K562 (cell line): ENCODE measurements around the gene OPRL1. TPM values are rescaled to one million over a fixed set of nuclear protein-coding genes. Genes with fewer than 3 reads are reported as not detected.

Experiments used
- ATAC-seq: fragments of 200-7000 bp; cut with Tn5 transposase; 3 replicates; pipeline ENCODE4 v1.9.1; 2020; ENCODE audit warnings: moderate library complexity
- BruUV-seq: library from RNA; stranded (reverse); fragments of 400-500 nt; replicated peaks from 2 replicates; lab custom pipeline; 2021; lab: Mats Ljungman, UMichigan
- CTCF ChIA-PET: fragments of 300-600 bp; formaldehyde crosslinking; extraction: SDS; loops from one replicate; lab custom pipeline; 2021; ENCODE audit warnings: low intra/inter-chr PET ratio; lab: Yijun Ruan, JAX
- POLR2A ChIA-PET: fragments of 300-600, 350-650 bp; sonication (Branson Sonifier 250); formaldehyde crosslinking; extraction: SDS; loops from one replicate; lab custom pipeline; 2021; ENCODE audit warnings: antibody characterized with exemption, inconsistent platforms; lab: Yijun Ruan, JAX
- DNase-seq, 4 experiments: peaks; one replicate each; pipeline versions ENCODE4 v3.0.0 to v3.0.0-alpha.2; 2011 to 2018; ENCODE audit warnings: low spot score in 3 of 4, mixed read lengths in 3 of 4; ENCODE audit errors: extremely low read depth in 1 of 4
- FAIRE-seq: peaks from 2 replicates; lab custom pipeline; 2011; peaks lifted over from hg19 to GRCh38; lab: Jason Lieb, UNC
- H2AFZ ChIP-seq: 2 replicates; pipeline ENCODE4 v1.6.0; 2011; ENCODE audit warnings: low read depth, low read length, control low read depth, inconsistent platforms
- H3K27ac ChIP-seq: fragments of 200-600 bp; 3 replicates; pipeline ENCODE4 v1.8.0; 2011; ENCODE audit warnings: low read depth, mild to moderate bottlenecking, control low read depth, inconsistent platforms, low read length, moderate library complexity, mixed read lengths; ENCODE audit errors: extremely low read depth
- H3K27me3 ChIP-seq, 2 experiments: fragments of 300-600 bp in 1 of 2; 2 replicates in 1 of 2; 3 replicates in 1 of 2; pipeline versions ENCODE4 v1.6.0 to v1.8.0; 2011; ENCODE audit warnings: inconsistent platforms in 2 of 2, low read length in 2 of 2, mild to moderate bottlenecking in 1 of 2, mixed read lengths in 1 of 2, moderate library complexity in 1 of 2; ENCODE audit not compliant: control insufficient read depth in 2 of 2, insufficient read depth in 2 of 2
- H3K36me3 ChIP-seq: fragments of 300-600 bp; 3 replicates; pipeline ENCODE4 v1.8.0; 2011; ENCODE audit warnings: mild to moderate bottlenecking, low read length, inconsistent platforms; ENCODE audit not compliant: control insufficient read depth, insufficient read depth
- H3K4me1 ChIP-seq, 2 experiments: fragments of 200-600 bp in 1 of 2; replicated peaks in 1 of 2; 2 replicates in 1 of 2; 3 replicates in 1 of 2; pipeline versions ENCODE4 v1.5.1 to v1.8.0; 2011; ENCODE audit warnings: inconsistent platforms in 2 of 2, low read length in 2 of 2, mild to moderate bottlenecking in 1 of 2, mixed read lengths in 1 of 2, moderate library complexity in 1 of 2; ENCODE audit not compliant: control insufficient read depth in 2 of 2, insufficient read depth in 2 of 2
- H3K4me2 ChIP-seq: 2 replicates; pipeline ENCODE4 v1.6.1; 2011; ENCODE audit warnings: low read length, control low read depth, inconsistent platforms, mixed read lengths; ENCODE audit not compliant: insufficient read depth
- H3K4me3 ChIP-seq: fragments of 200-600 bp; sonication (generic), shearing (Covaris generic); 2 replicates; pipeline ENCODE4 v1.5.1; 2016; ENCODE audit warnings: control low read depth, inconsistent platforms
- H3K79me2 ChIP-seq: fragments of 200-600 bp; 3 replicates; pipeline ENCODE4 v1.8.0; 2011; ENCODE audit warnings: low read length, inconsistent platforms; ENCODE audit not compliant: control insufficient read depth, insufficient read depth
- H3K9ac ChIP-seq, 2 experiments: 2 replicates each; pipeline versions ENCODE4 v1.6.0 to v1.6.1; 2011; ENCODE audit warnings: low read depth in 2 of 2, low read length in 2 of 2, control low read depth in 1 of 2, inconsistent platforms in 1 of 2, mild to moderate bottlenecking in 1 of 2, mixed read lengths in 1 of 2; ENCODE audit not compliant: insufficient read depth in 1 of 2
- H3K9me1 ChIP-seq: one replicate; pipeline ENCODE4 v1.6.0; 2011; ENCODE audit warnings: inconsistent platforms, mild to moderate bottlenecking, low read length, moderate library complexity; ENCODE audit not compliant: control insufficient read depth, insufficient read depth
- H3K9me3 ChIP-seq: replicated peaks from 2 replicates; pipeline ENCODE4 v1.5.1; 2011; ENCODE audit warnings: low read depth, low read length, inconsistent platforms; ENCODE audit not compliant: control insufficient read depth, insufficient read depth
- H4K20me1 ChIP-seq: replicated peaks from 2 replicates; pipeline ENCODE4 v1.6.1; 2011; ENCODE audit warnings: low read length, inconsistent platforms, mixed read lengths; ENCODE audit not compliant: control insufficient read depth, insufficient read depth
- E2F1 ChIP-seq: sonication (generic); formaldehyde crosslinking; IDR thresholded peaks from 2 replicates; pipeline ENCODE4 v1.8.1; 2023; ENCODE audit warnings: mild to moderate bottlenecking, missing genetic modification reagents, moderate library complexity
- HMG20A ChIP-seq: fragments of 450-650 bp; formaldehyde crosslinking; conservative IDR thresholded peaks from 2 replicates; pipeline ENCODE4 v1.4.0; 2020; ENCODE audit warnings: mild to moderate bottlenecking, mixed read lengths
- NCOA2 ChIP-seq, 2 experiments: fragments of 450-650 bp; IDR thresholded peaks; 2 replicates each; pipeline ENCODE4 v1.6.1; 2018; ENCODE audit warnings: mild to moderate bottlenecking in 2 of 2, moderate library complexity in 1 of 2; ENCODE audit not compliant: partially characterized antibody in 2 of 2
- NFE2 ChIP-seq: IDR thresholded peaks from 2 replicates; pipeline ENCODE4 v1.6.1; 2014; ENCODE audit warnings: antibody characterized with exemption, low read depth
- POLR2AphosphoS5 ChIP-seq: IDR thresholded peaks from 2 replicates; pipeline ENCODE4 v1.6.1; 2011; ENCODE audit warnings: mild to moderate bottlenecking, low read depth, low read length, moderate library complexity; ENCODE audit not compliant: control insufficient read depth, insufficient read depth
- POLR2G ChIP-seq: fragments of 200-400 bp; formaldehyde crosslinking; IDR thresholded peaks from 2 replicates; pipeline ENCODE4 v1.6.1; 2017; ENCODE audit warnings: low read depth, mild to moderate bottlenecking, antibody characterized with exemption, low read length, moderate library complexity
- PYGO2 ChIP-seq: fragments of 450-650 bp; IDR thresholded peaks from 2 replicates; pipeline ENCODE4 v1.6.1; 2016; ENCODE audit warnings: mild to moderate bottlenecking, missing genetic modification characterization, moderate library complexity, missing compliant biosample characterization
- SMAD1 ChIP-seq: fragments of 150-350 bp; IDR thresholded peaks from 2 replicates; pipeline ENCODE4 v1.6.1; 2014; ENCODE audit warnings: low read length, low read depth; ENCODE audit not compliant: partially characterized antibody
- SUPT5H ChIP-seq: fragments of 450-650 bp; IDR thresholded peaks from 2 replicates; pipeline ENCODE4 v1.6.1; 2016
- TAL1 ChIP-seq: fragments of 450-650 bp; IDR thresholded peaks from 2 replicates; pipeline ENCODE4 v1.6.1; 2016; ENCODE audit warnings: mild to moderate bottlenecking
- THRA ChIP-seq: fragments of 450-650 bp; IDR thresholded peaks from 2 replicates; pipeline ENCODE4 v1.6.1; 2017; ENCODE audit warnings: mild to moderate bottlenecking, moderate library complexity
- XRCC3 ChIP-seq: fragments of 450-650 bp; IDR thresholded peaks from 2 replicates; pipeline ENCODE4 v1.6.1; 2017; ENCODE audit warnings: mild to moderate bottlenecking, moderate library complexity
- XRCC5 ChIP-seq: fragments of 200-400 bp; formaldehyde crosslinking; IDR thresholded peaks from 2 replicates; pipeline ENCODE4 v1.6.1; 2017; ENCODE audit warnings: low read depth, mild to moderate bottlenecking, low read length
- ZBTB26 ChIP-seq: fragments of 450-650 bp; formaldehyde crosslinking; IDR thresholded peaks from 2 replicates; pipeline ENCODE4 v1.4.0; 2022; ENCODE audit warnings: missing genetic modification characterization
- ZBTB7A ChIP-seq: IDR thresholded peaks from 2 replicates; pipeline ENCODE4 v1.6.1; 2011; ENCODE audit warnings: low read depth, mild to moderate bottlenecking, low read length, moderate library complexity, borderline replicate concordance; ENCODE audit not compliant: control insufficient read depth
- ZNF12 ChIP-seq: sonication (generic); formaldehyde crosslinking; IDR thresholded peaks from 2 replicates; pipeline ENCODE4 v1.4.0; 2020; ENCODE audit warnings: mild to moderate bottlenecking, missing genetic modification reagents
- ZNF133 ChIP-seq: fragments of 250-450 bp; sonication (Bioruptor Pico); IDR thresholded peaks from 2 replicates; pipeline ENCODE4 v1.4.0; 2020; ENCODE audit warnings: mild to moderate bottlenecking
- ZNF146 ChIP-seq: IDR thresholded peaks from one replicate; pipeline ENCODE4 v1.6.1; 2018; ENCODE audit warnings: missing compliant biosample characterization; ENCODE audit not compliant: unreplicated experiment
- ZNF311 ChIP-seq: fragments of 250-450 bp; sonication (Bioruptor Pico); IDR thresholded peaks from 2 replicates; pipeline ENCODE4 v1.4.0; 2020; ENCODE audit warnings: mild to moderate bottlenecking, moderate library complexity
- ZNF511 ChIP-seq: sonication (generic); formaldehyde crosslinking; IDR thresholded peaks from 2 replicates; pipeline ENCODE4 v1.8.0; 2022; ENCODE audit warnings: mild to moderate bottlenecking, missing genetic modification reagents
- WGBS: fragments of 100-300 bp; shearing (Covaris generic); methylation state at CpG from one replicate; pipeline ENCODE4 v1.1.6; 2016; ENCODE audit warnings: low coverage, mixed read lengths; ENCODE audit not compliant: insufficient coverage; ENCODE audit errors: missing lambda C conversion rate; 5-methylcytosine and 5-hydroxymethylcytosine counted together
- in situ Hi-C: fragments of 300-500 bp; cut with MboI; formaldehyde crosslinking; loops from 4 replicates; pipeline ENCODE4 v1.15.0; 2018; ENCODE audit warnings: inconsistent platforms, mixed read lengths
- intact Hi-C: fragments of 100-400 bp; cut with micrococcal nuclease; formaldehyde crosslinking; loops from 2 replicates; pipeline ENCODE4 v1.14.2; 2022
- polyA plus RNA-seq, 8 experiments: library from polyadenylated mRNA; depleted of rRNA in 4 of 8; stranded (reverse) in 5 of 8; unstranded in 3 of 8; fragments of >200 nt; fragmentation: Nextera tagmentation in 2 of 8; fragmentation: Illumina TruSeq in 1 of 8; extraction: Ambion mirVana in 2 of 8; extraction: Trizol in 1 of 8; gene quantifications; 2 replicates each; pipeline versions ENCODE4 v1.2.1 to v1.2.3, GENCODE V29; 2011 to 2014; ENCODE audit warnings: inconsistent platforms in 1 of 8, missing spikeins in 1 of 8
- total RNA-seq, 7 experiments: library from RNA; depleted of rRNA in 6 of 7; stranded (reverse); fragments of >200 nt in 6 of 7; fragmentation: Illumina TruSeq in 2 of 7; extraction: Trizol in 2 of 7; gene quantifications; 2 replicates each; pipeline versions ENCODE4 v1.2.1 to v1.2.3, GENCODE V29; 2011 to 2021; ENCODE audit warnings: low replicate concordance in 1 of 7

The OPRL1 gene
- total and polyA plus RNA-seq, 9 of the 15 experiments (the other 6 are each of a cell fraction or from before 2014, with no cell fraction given): 0.06 to 0.33 (median 0.11) TPM; not detected in 2

- Histone ChIP-seq H4K20me1 (no peaks in the 10 kb centered on the region), H3K36me3 (no peaks in the 10 kb centered on the region), H3K27ac (no peak overlapping the region), H3K27me3 (no peaks in the 10 kb centered on the region), H3K79me2 (peaks cover 4% of the 10 kb centered on the region; the same call in 2 of the 3 replicates), H3K9ac (peak overlapping the region in 1 of 2 experiments; percentile 37; a peak in 1 of 4 replicates), H2AFZ (no peak overlapping the region), H3K4me2 (peak overlapping the region; percentile 80), H3K9me1 (peaks cover 3% of the 10 kb centered on the region), H3K4me3 (peak overlapping the region; percentile 97; the same call in 1 of the 2 replicates), H3K4me1 (peaks cover 34 to 70% of the 10 kb centered on the region in 2 experiments), H3K9me3 (no peaks in the 10 kb centered on the region)
- ChIA-PET CTCF (no interaction called here), POLR2A (interaction anchor here (0.8 to 1.4 kb wide), 2 partner anchors 9 to 10 kb away, joined by 3 to 4 read pairs; no protein-coding TSS in a partner anchor)
- no TSS peak for BruUV-seq
- intact Hi-C loops (no loop called here), in situ Hi-C loops (no loop called here)
- FAIRE-seq: no peak
- WGBS: 53% methylated on average over 11 of the region's 12 CpGs
- ATAC-seq: no peak
- DNase-seq: no peak
- TF ChIP-seq NFE2 (0 out of 2 replicates have a peak, but pooled peaks have one; percentile 8), PYGO2 (no peak), ZNF511 (CRISPR knock-in tag) (no peak), ZBTB26 (CRISPR knock-in tag) (no peak), TAL1 (no peak), SMAD1 (no peak), POLR2G (0 out of 2 replicates have a peak, but pooled peaks have one; percentile 25), E2F1 (CRISPR knock-in tag) (no peak), HMG20A (CRISPR knock-in tag) (no peak), ZNF133 (CRISPR knock-in tag) (no peak), ZBTB7A (0 out of 2 replicates have a peak, but pooled peaks have one; percentile 11), ZNF146 (CRISPR knock-in tag) (no peak), SUPT5H (no peak), POLR2AphosphoS5 (no peak), THRA (no peak), NCOA2 (IDR thresholded peaks at IDR 0.05; ENCODE audit: partially characterized antibody in 2 of 2) (no peak), ZNF12 (CRISPR knock-in tag) (no peak), ZNF311 (CRISPR knock-in tag) (no peak), XRCC5 (no peak), XRCC3 (no peak)
Measured at GRCh38 chr20:64064145-64064698, 15.7 kb upstream of the OPRL1 start.
